ENCODE results near the gene CERS1. TPM values are rescaled to one million over a fixed set of nuclear protein-coding genes. Genes with fewer than 3 reads are reported as not detected.
A peak's percentile ranks its signal among the peaks of the same experiment; 100 is the strongest.

The CERS1 gene
- total and polyA plus RNA-seq, 3 donors from 2014 or later: 43.0 to 73.2 (median 64.5) TPM

- no peaks in the 10 kb centered on the region for H3K36me3 ChIP-seq (ENCODE audit: low read depth, missing control alignments)
- DNase-seq: no peak
- WGBS, 2 donors: 61 to 71% methylated on average over 5 of the region's 5 CpGs
- TF ChIP-seq CTCF (IDR thresholded peaks at IDR 0.05) (no peak), POLR2A (IDR thresholded peaks at IDR 0.05) (no peak)
- H3K4me3 ChIP-seq: no peak overlapping the region
- intact Hi-C loops (cut with DNase I; ENCODE audit: low total_unique reads): no loop called here
- no peak overlapping the region for H3K27ac ChIP-seq
- H3K4me1 ChIP-seq: peaks cover 8% of the 10 kb centered on the region
- H3K9me3 ChIP-seq: no peaks in the 10 kb centered on the region
- no peaks in the 10 kb centered on the region for H3K27me3 ChIP-seq
Measured at GRCh38 chr19:18875726-18876125, 20.2 kb downstream of the CERS1 start.

GRCh38 chr19:18871543-18871942 is 24.4 kb downstream of the CERS1 start:
- TF ChIP-seq CTCF (IDR thresholded peaks at IDR 0.05): no peak
- H3K36me3 ChIP-seq (ENCODE audit: low read depth, missing control alignments): no peaks in the 10 kb centered on the region
- H3K27ac ChIP-seq: no peak overlapping the region
- peaks cover 15% of the 10 kb centered on the region for H3K4me1 ChIP-seq
- H3K4me3 ChIP-seq: no peak overlapping the region
- no peak for DNase-seq
- no peaks in the 10 kb centered on the region for H3K9me3 ChIP-seq
- WGBS, 2 donors: 66 to 74% methylated on average over 7 of the region's 7 CpGs
- intact Hi-C loops (cut with DNase I; ENCODE audit: low total_unique reads): no loop called here
- H3K27me3 ChIP-seq: no peaks in the 10 kb centered on the region

GRCh38 chr19:18870531-18871172 is 25.3 kb downstream of the CERS1 start:
- Histone ChIP-seq H3K9me3 (no peaks in the 10 kb centered on the region), H3K36me3 (ENCODE audit: low read depth, missing control alignments) (no peaks in the 10 kb centered on the region), H3K27me3 (no peaks in the 10 kb centered on the region), H3K4me3 (no peak overlapping the region), H3K27ac (peak overlapping the region in 1 of 2 donors; percentile 39), H3K4me1 (peaks cover 15% of the 10 kb centered on the region)
- WGBS, 2 donors: 38 to 39% methylated on average over 12 to 25 of the region's 25 CpGs
- no peak for DNase-seq
- TF ChIP-seq CTCF (IDR thresholded peaks at IDR 0.05): no peak
- TF ChIP-seq POLR2A (IDR thresholded peaks at IDR 0.05): no peak
- intact Hi-C loops (cut with DNase I; ENCODE audit: low total_unique reads): no loop called here

DNA sequence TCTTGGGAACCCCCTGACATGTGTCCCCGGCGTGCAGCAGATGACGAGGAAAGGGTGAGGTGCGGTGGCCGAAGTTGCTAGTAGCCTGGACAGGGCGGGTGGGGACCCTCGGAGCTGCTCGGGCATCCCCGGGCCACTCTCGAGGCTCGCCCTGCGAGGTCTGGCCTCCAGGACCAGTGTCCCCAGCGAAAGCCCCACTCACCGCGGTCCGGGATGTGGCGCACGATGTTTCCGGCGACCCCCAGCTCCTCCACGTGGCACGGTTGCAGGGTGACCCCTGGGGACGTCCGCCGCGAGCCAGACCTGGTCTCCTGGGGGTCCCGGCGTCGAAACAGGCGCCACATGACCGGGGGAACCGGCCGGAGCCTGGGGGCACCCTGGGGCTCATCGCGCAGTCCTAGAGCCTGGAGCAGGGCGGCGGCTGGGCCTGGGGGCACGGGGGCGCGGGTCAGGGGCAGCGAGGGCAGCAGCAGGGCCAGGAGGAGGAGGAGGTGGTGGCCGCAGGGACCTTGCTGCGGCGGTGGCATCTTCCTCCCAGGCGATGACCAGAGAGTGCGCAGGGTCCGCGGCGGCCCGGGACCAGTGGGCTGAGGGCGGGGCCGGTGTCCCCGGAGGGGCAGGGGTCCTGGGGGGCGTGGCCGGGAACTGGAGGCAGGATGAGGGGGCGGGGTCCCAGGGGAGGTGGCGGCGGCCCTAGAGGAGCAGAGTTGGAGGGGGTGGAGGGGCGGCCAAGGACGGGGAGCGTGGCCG is 26.0 kb downstream of the CERS1 start:
- H3K36me3 ChIP-seq (ENCODE audit: low read depth, missing control alignments): no peaks in the 10 kb centered on the region
- WGBS, 2 donors: 42 to 52% methylated on average over 11 to 57 of the region's 62 CpGs

More for the DNA sequence above, 26.0 kb downstream of the CERS1 start:
- no peak overlapping the region for H3K4me3 ChIP-seq
- peak overlapping the region in 1 of 2 donors; percentile 39 for H3K27ac ChIP-seq
- H3K9me3 ChIP-seq: no peaks in the 10 kb centered on the region
- no peaks in the 10 kb centered on the region for H3K27me3 ChIP-seq
- TF ChIP-seq POLR2A (IDR thresholded peaks at IDR 0.05) (no peak), CTCF (IDR thresholded peaks at IDR 0.05) (no peak)
- intact Hi-C loops (cut with DNase I; ENCODE audit: low total_unique reads): no loop called here
- no peak for DNase-seq
- peaks cover 15% of the 10 kb centered on the region for H3K4me1 ChIP-seq

Measured in testis (tissue), 3 donors.